Adrenal gland (tissue), 12 donors: ENCODE results near the gene OR8U1. TPM values are rescaled to one million over a fixed set of nuclear protein-coding genes. Genes with fewer than 3 reads are reported as not detected.

Source experiments
- DNase-seq, 7 donors: peaks; one replicate each; pipeline ENCODE4 v3.0.0-alpha.2; 2019 to 2020
- H3K27ac ChIP-seq, 5 donors: fragments of 200-600 bp; sonication (generic) in 4 of 5; 1 replicate in 3 of 5; 2 replicates in 2 of 5; pipeline versions ENCODE4 v1.5.1 to v1.8.0; 2016 to 2020; ENCODE audit warnings: mild to moderate bottlenecking in 1 of 5
- H3K27me3 ChIP-seq: fragments of 200-600 bp; 2 replicates; pipeline ENCODE4 v1.8.0; 2021
- H3K36me3 ChIP-seq, 2 donors: fragments of 200-600 bp; replicated peaks in 1 of 2; 1 replicate in 1 of 2; 2 replicates in 1 of 2; pipeline versions ENCODE4 v1.5.1 to v1.8.0; 2018 to 2022
- H3K4me1 ChIP-seq, 2 donors: fragments of 200-600 bp; replicated peaks in 1 of 2; 1 replicate in 1 of 2; 2 replicates in 1 of 2; pipeline versions ENCODE4 v1.5.1 to v1.8.0; 2018 to 2021
- H3K4me3 ChIP-seq, 4 donors: fragments of 200-600 bp; sonication (generic) in 3 of 4; one replicate each; pipeline ENCODE4 v1.5.1; 2016 to 2018
- H3K9me3 ChIP-seq, 3 donors: fragments of 200-600 bp; sonication (generic) in 1 of 3; replicated peaks in 1 of 3; 1 replicate in 2 of 3; 2 replicates in 1 of 3; pipeline versions ENCODE4 v1.5.1 to v1.8.0; 2016 to 2021
- CTCF ChIP-seq, 6 experiments: fragments of 450-650 bp in 4 of 6; fragments of 200-600 bp in 2 of 6; sonication (generic) in 1 of 6; IDR thresholded peaks; 1 replicate in 5 of 6; 2 replicates in 1 of 6; pipeline versions ENCODE4 v1.5.1 to v1.8.0; 2016 to 2021; ENCODE audit warnings: antibody characterized with exemption in 6 of 6, mild to moderate bottlenecking in 2 of 6, moderate library complexity in 1 of 6
- POLR2A ChIP-seq, 2 donors: fragments of 450-650 bp; IDR thresholded peaks; one replicate each; pipeline ENCODE4 v1.6.1; 2017; ENCODE audit warnings: antibody characterized with exemption in 2 of 2, mild to moderate bottlenecking in 2 of 2, moderate library complexity in 1 of 2
- WGBS, 4 donors: extraction: QIAGEN DNeasy Blood & Tissue Kit in 2 of 4; methylation state at CpG; one replicate each; pipeline versions ENCODE4 v1.1.5 to v1.1.7; 2013 to 2017; 5-methylcytosine and 5-hydroxymethylcytosine counted together
- intact Hi-C, 2 donors: fragments of 100-400 bp; cut with DNase I; formaldehyde crosslinking; loops; one replicate each; pipeline versions ENCODE4 v1.14.1 to v1.15.0; 2022 to 2023
- polyA plus RNA-seq, 3 donors: library from polyadenylated mRNA; stranded (reverse); fragments of 200-250 nt in 2 of 3; fragments of 350-450 nt in 1 of 3; fragmentation: Illumina TruSeq in 1 of 3; extraction: RNeasy Lipid Tissue Mini Kit (QIAGEN cat#74804) in 1 of 3; gene quantifications; one replicate each; pipeline ENCODE4 v1.2.3, GENCODE V29; 2013 to 2014
- total RNA-seq, 9 donors: library from RNA; depleted of rRNA in 4 of 9; stranded (reverse); fragments of >200 nt in 4 of 9; fragments of 120-200 nt in 1 of 9; fragmentation: NEBNext Ultra II Directional in 1 of 9; extraction: Animal tissue kit (Norgen Biotek cat#: 25700) in 1 of 9; gene quantifications; one replicate each; pipeline versions ENCODE4 v1.1.0 to v1.2.4, GENCODE V29; 2013 to 2023
- donor health status: healthy with polysubstance abuse.
- donor health status: Bipolar disorder and iron deficiency.
- donor health status: DM: yes; HTN: yes; CAD: no.
- donor health status: DM: no; HTN: no; CAD: no.
- donor health status: DM: no; HTN: no; CAD: no.
- donor health status: DM: yes; HTN: yes; CAD: no.

OR8U1 gene
- total and polyA plus RNA-seq, 12 donors: not detected

GRCh38 chr11:56345739-56346138, 29.7 kb upstream of the OR8U1 start, which contains the start of gene OR8K1:
OR8K1 (plus strand) TSS chr11:56346039; CDS start chr11:56346039, 0 bp downstream.
- Histone ChIP-seq H3K36me3 (no peaks in the 10 kb centered on the region), H3K4me3 (no peak within 1 kb of the TSS), H3K27me3 (no peaks in the 10 kb centered on the region), H3K27ac (no peak within 1 kb of the TSS), H3K9me3 (no peaks in the 10 kb centered on the region), H3K4me1 (no peaks in the 10 kb centered on the region)
- intact Hi-C loops: no loop called here
- no peak for DNase-seq
- TF ChIP-seq POLR2A (IDR thresholded peaks at IDR 0.05) (no peak), CTCF (IDR thresholded peaks at IDR 0.05) (no peak)
- 58 to 89% (median 82%) methylated on average over 1 of the region's 1 CpG for WGBS, 4 donors

- TF ChIP-seq CTCF (IDR thresholded peaks at IDR 0.05) (no peak), POLR2A (IDR thresholded peaks at IDR 0.05) (no peak)
- DNase-seq: no peak
- Histone ChIP-seq H3K36me3 (no peaks in the 10 kb centered on the region), H3K9me3 (no peaks in the 10 kb centered on the region), H3K4me1 (no peaks in the 10 kb centered on the region), H3K27ac (no peak within 1 kb of the TSS), H3K27me3 (no peaks in the 10 kb centered on the region), H3K4me3 (no peak within 1 kb of the TSS)
- intact Hi-C loops: no loop called here
- WGBS, 4 donors: 32 to 79% (median 68%) methylated on average over 2 of the region's 2 CpGs
Measured at GRCh38 chr11:56353991-56354390, 21.4 kb upstream of the OR8U1 start, which contains the start of gene OR8J1. OR8J1 (plus strand) TSS chr11:56354291; CDS start chr11:56360247, 5,956 bp downstream.

- Histone ChIP-seq H3K27ac (no peak overlapping the region), H3K4me1 (no peaks in the 10 kb centered on the region), H3K36me3 (no peaks in the 10 kb centered on the region), H3K27me3 (no peaks in the 10 kb centered on the region), H3K4me3 (no peak overlapping the region), H3K9me3 (no peaks in the 10 kb centered on the region)
- DNase-seq: no peak
- no peak for TF ChIP-seq CTCF (IDR thresholded peaks at IDR 0.05)
- TF ChIP-seq POLR2A (IDR thresholded peaks at IDR 0.05): no peak
- intact Hi-C loops: no loop called here
- WGBS, 4 donors: 74 to 85% (median 77%) methylated on average over 2 of the region's 2 CpGs
Measured at GRCh38 chr11:56380120-56380519, 4.7 kb downstream of the OR8U1 start.

GRCh38 chr11:56394381-56394780, 19.0 kb downstream of the OR8U1 start:
- Histone ChIP-seq H3K9me3 (no peaks in the 10 kb centered on the region), H3K4me3 (no peak overlapping the region), H3K4me1 (no peaks in the 10 kb centered on the region), H3K36me3 (no peaks in the 10 kb centered on the region), H3K27me3 (no peaks in the 10 kb centered on the region), H3K27ac (no peak overlapping the region)
- intact Hi-C loops: no loop called here
- WGBS, 4 donors: 73 to 84% (median 81%) methylated on average over 3 of the region's 3 CpGs
- TF ChIP-seq CTCF (IDR thresholded peaks at IDR 0.05) (no peak), POLR2A (IDR thresholded peaks at IDR 0.05) (no peak)
- DNase-seq: no peak
